ENCODE results near the gene MEGF11.

DNA sequence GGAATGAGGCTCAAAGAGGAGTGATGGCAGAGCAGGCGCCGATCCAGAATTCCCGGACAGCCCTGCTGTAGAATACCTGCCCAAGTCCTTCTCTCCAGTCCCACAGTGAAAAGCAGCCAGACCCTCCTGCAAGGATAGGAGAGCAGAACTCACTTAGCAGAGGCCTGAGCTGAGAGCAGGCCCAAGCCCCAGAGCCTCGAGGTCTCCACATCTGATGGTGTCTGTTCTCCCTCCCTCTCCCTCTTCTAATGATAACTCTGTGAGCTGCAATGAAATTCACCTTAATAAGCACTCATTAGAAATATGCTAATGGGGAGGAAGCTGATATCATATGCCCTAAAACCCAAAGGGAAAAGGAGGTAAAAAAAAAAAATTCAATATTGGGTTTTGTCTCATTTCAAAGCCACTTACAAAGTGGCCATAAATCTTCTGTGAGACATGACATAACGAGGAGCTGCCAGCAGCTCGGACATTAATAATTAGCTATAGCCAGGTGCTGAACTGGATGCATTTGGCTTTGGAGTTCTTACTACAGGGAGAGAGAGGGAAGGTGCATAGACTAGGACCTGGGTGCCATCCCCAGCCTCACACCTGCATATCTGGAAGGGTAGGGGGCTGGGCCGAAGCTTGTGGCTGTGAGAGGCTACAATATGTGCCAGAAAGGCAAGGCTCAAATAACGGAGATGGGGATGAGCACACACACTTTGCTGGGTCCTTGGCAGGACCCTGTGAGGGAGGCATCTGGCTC lies 108.4 kb downstream of the MEGF11 start:
- TF ChIP-seq ZSCAN30 (tag by site-specific recombination; IDR thresholded peaks at IDR 0.05) (no peak), REPIN1 (tag by site-specific recombination; IDR thresholded peaks at IDR 0.05; ENCODE audit: low read depth) (no peak), ZNF701 (tag by site-specific recombination; IDR thresholded peaks at IDR 0.05) (no peak), OVOL3 (tag by site-specific recombination; IDR thresholded peaks at IDR 0.05) (no peak), SP7 (tag by site-specific recombination; IDR thresholded peaks at IDR 0.05) (no peak), ZNF202 (tag by site-specific recombination; IDR thresholded peaks at IDR 0.05; ENCODE audit: borderline replicate concordance) (no peak), ZFP41 (tag by site-specific recombination; IDR thresholded peaks at IDR 0.05; ENCODE audit: borderline replicate concordance) (no peak), ZNF132 (tag by site-specific recombination; IDR thresholded peaks at IDR 0.05; ENCODE audit: borderline replicate concordance) (no peak)
- TF ChIP-seq, protein P1, sequence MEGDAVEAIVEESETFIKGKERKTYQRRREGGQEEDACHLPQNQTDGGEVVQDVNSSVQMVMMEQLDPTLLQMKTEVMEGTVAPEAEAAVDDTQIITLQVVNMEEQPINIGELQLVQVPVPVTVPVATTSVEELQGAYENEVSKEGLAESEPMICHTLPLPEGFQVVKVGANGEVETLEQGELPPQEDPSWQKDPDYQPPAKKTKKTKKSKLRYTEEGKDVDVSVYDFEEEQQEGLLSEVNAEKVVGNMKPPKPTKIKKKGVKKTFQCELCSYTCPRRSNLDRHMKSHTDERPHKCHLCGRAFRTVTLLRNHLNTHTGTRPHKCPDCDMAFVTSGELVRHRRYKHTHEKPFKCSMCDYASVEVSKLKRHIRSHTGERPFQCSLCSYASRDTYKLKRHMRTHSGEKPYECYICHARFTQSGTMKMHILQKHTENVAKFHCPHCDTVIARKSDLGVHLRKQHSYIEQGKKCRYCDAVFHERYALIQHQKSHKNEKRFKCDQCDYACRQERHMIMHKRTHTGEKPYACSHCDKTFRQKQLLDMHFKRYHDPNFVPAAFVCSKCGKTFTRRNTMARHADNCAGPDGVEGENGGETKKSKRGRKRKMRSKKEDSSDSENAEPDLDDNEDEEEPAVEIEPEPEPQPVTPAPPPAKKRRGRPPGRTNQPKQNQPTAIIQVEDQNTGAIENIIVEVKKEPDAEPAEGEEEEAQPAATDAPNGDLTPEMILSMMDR (tag by site-specific recombination; IDR thresholded peaks at IDR 0.05): no peak
- TF ChIP-seq, protein P2, sequence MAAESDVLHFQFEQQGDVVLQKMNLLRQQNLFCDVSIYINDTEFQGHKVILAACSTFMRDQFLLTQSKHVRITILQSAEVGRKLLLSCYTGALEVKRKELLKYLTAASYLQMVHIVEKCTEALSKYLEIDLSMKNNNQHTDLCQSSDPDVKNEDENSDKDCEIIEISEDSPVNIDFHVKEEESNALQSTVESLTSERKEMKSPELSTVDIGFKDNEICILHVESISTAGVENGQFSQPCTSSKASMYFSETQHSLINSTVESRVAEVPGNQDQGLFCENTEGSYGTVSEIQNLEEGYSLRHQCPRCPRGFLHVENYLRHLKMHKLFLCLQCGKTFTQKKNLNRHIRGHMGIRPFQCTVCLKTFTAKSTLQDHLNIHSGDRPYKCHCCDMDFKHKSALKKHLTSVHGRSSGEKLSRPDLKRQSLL (tag by site-specific recombination; IDR thresholded peaks at IDR 0.05): peak; percentile 90; the same call in 1 of the 2 replicates
- TF ChIP-seq, protein P3, sequence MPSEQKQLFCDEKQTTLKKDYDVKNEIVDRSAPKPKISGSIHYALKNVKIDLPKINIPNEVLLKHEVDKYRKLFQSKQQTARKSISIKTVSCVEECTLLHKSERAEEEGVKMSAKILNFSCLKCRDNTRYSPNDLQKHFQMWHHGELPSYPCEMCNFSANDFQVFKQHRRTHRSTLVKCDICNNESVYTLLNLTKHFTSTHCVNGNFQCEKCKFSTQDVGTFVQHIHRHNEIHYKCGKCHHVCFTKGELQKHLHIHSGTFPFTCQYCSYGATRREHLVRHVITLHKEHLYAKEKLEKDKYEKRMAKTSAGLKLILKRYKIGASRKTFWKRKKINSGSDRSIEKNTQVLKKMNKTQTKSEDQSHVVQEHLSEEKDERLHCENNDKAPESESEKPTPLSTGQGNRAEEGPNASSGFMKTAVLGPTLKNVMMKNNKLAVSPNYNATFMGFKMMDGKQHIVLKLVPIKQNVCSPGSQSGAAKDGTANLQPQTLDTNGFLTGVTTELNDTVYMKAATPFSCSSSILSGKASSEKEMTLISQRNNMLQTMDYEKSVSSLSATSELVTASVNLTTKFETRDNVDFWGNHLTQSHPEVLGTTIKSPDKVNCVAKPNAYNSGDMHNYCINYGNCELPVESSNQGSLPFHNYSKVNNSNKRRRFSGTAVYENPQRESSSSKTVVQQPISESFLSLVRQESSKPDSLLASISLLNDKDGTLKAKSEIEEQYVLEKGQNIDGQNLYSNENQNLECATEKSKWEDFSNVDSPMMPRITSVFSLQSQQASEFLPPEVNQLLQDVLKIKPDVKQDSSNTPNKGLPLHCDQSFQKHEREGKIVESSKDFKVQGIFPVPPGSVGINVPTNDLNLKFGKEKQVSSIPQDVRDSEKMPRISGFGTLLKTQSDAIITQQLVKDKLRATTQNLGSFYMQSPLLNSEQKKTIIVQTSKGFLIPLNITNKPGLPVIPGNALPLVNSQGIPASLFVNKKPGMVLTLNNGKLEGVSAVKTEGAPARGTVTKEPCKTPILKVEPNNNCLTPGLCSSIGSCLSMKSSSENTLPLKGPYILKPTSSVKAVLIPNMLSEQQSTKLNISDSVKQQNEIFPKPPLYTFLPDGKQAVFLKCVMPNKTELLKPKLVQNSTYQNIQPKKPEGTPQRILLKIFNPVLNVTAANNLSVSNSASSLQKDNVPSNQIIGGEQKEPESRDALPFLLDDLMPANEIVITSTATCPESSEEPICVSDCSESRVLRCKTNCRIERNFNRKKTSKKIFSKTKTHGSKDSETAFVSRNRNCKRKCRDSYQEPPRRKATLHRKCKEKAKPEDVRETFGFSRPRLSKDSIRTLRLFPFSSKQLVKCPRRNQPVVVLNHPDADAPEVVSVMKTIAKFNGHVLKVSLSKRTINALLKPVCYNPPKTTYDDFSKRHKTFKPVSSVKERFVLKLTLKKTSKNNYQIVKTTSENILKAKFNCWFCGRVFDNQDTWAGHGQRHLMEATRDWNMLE (tag by site-specific recombination; conservative IDR thresholded peaks at IDR 0.05; ENCODE audit: low read depth): no peak
- TF ChIP-seq, protein P4, sequence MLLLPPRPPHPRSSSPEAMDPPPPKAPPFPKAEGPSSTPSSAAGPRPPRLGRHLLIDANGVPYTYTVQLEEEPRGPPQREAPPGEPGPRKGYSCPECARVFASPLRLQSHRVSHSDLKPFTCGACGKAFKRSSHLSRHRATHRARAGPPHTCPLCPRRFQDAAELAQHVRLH (tag by site-specific recombination; IDR thresholded peaks at IDR 0.05): no peak
- TF ChIP-seq, protein P5, sequence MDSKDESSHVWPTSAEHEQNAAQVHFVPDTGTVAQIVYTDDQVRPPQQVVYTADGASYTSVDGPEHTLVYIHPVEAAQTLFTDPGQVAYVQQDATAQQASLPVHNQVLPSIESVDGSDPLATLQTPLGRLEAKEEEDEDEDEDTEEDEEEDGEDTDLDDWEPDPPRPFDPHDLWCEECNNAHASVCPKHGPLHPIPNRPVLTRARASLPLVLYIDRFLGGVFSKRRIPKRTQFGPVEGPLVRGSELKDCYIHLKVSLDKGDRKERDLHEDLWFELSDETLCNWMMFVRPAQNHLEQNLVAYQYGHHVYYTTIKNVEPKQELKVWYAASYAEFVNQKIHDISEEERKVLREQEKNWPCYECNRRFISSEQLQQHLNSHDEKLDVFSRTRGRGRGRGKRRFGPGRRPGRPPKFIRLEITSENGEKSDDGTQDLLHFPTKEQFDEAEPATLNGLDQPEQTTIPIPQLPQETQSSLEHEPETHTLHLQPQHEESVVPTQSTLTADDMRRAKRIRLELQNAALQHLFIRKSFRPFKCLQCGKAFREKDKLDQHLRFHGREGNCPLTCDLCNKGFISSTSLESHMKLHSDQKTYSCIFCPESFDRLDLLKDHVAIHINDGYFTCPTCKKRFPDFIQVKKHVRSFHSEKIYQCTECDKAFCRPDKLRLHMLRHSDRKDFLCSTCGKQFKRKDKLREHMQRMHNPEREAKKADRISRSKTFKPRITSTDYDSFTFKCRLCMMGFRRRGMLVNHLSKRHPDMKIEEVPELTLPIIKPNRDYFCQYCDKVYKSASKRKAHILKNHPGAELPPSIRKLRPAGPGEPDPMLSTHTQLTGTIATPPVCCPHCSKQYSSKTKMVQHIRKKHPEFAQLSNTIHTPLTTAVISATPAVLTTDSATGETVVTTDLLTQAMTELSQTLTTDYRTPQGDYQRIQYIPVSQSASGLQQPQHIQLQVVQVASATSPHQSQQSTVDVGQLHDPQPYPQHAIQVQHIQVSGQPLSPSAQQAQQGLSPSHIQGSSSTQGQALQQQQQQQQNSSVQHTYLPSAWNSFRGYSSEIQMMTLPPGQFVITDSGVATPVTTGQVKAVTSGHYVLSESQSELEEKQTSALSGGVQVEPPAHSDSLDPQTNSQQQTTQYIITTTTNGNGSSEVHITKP (tag by site-specific recombination; IDR thresholded peaks at IDR 0.05): no peak
